GM13977 (cell line): ENCODE data around the gene TRIAP1.

Source experiments
- DNase-seq: peaks from one replicate; pipeline ENCODE4 v3.0.0; 2012; ENCODE audit warnings: low spot score
- CTCF ChIP-seq: IDR thresholded peaks from 2 replicates; pipeline ENCODE4 v1.5.1; 2012; ENCODE audit warnings: mild to moderate bottlenecking, control low read depth; ENCODE audit not compliant: insufficient read depth; ENCODE audit errors: extremely low read depth, missing control alignments
- in situ Hi-C: fragments of 300-500 bp; cut with MboI; formaldehyde crosslinking; loops from one replicate; pipeline ENCODE4 v1.12.0; 2022; ENCODE audit warnings: low sequenced_read_pairs, low pct_unique_long_range_greater_than_20kb, mixed read lengths, inconsistent platforms; ENCODE audit not compliant: unreplicated experiment

TRIAP1 gene

GRCh38 chr12:120428597-120429229 lies 17.5 kb downstream of the TRIAP1 start:
- TF ChIP-seq CTCF: no peak
- in situ Hi-C loops: no loop called here
- no peak for DNase-seq

GRCh38 chr12:120425797-120426196 lies 20.4 kb downstream of the TRIAP1 start:
- no peak for DNase-seq

GRCh38 chr12:120422892-120423456 lies 23.2 kb downstream of the TRIAP1 start:
- in situ Hi-C loops: no loop called here
- no peak for TF ChIP-seq CTCF

More at GRCh38 chr12:120425797-120426196, 20.4 kb downstream of the TRIAP1 start:
- TF ChIP-seq CTCF: no peak
- in situ Hi-C loops: no loop called here

GRCh38 chr12:120421701-120422100 lies 24.5 kb downstream of the TRIAP1 start:
- no peak for TF ChIP-seq CTCF
- DNase-seq: no peak
- in situ Hi-C loops: no loop called here

More at GRCh38 chr12:120422892-120423456, 23.2 kb downstream of the TRIAP1 start:
- DNase-seq: no peak

GRCh38 chr12:120417917-120418580 lies 28.1 kb downstream of the TRIAP1 start:
- in situ Hi-C loops: no loop called here
- no peak for TF ChIP-seq CTCF
- no peak for DNase-seq

- in situ Hi-C loops: no loop called here
- TF ChIP-seq CTCF: no peak
- no peak for DNase-seq
Measured at GRCh38 chr12:120416490-120417216, 29.5 kb downstream of the TRIAP1 start.
